ENCODE results near the gene MYO9B.
"Not testable (repeated sequence)": the region's sequence is repeated elsewhere in the genome, so short reads cannot be mapped to it uniquely, and the experiment has no call there.

MYO9B gene

DNA sequence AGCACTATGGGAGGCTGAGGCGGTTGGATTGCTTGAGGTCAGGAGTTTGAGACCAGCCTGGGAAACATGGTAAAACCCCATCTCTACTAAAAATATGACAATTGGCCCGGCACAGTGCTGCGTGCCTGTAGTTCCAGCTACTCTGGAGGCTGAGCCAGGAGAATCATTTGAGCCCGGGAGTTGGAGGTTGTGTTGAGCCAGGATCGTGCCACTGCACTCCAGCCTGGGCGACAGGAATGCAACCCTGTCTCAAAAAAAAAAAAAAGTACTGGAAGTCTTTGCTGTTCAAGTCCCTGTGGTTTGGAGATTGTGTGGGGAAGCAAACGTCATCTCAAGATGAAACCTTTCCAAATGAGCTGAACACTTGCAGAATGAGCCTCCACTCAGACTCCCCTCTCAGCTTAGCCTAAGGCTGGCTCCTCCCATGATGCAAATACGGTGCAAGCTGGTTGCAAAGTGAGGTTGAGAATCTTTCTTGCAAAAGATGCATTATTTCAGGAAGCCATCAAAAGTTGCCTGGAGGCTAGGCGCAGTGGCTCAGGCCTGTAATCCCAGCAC lies 46.2 kb downstream of the MYO9B start:
- DNase-seq: no peak

DNA sequence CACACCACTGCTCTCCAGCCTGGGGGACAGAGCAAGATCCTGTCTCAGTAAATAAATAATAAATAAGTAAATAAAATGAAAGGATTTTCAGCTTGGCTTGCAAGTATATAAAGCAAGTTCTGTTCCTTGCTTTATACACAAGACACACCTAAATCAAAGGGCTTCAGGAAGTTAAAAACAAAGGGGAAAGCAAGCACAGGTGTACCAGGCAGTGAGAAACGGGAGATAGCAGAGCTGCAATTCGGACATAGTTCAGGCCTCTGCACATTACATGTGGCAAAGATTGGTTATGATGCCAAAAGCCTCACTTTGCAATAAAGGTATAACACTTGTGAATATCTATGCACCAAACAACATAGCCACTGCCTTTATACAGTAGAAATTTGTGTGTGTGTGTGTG lies 47.5 kb downstream of the MYO9B start:
- DNase-seq: no peak

DNA sequence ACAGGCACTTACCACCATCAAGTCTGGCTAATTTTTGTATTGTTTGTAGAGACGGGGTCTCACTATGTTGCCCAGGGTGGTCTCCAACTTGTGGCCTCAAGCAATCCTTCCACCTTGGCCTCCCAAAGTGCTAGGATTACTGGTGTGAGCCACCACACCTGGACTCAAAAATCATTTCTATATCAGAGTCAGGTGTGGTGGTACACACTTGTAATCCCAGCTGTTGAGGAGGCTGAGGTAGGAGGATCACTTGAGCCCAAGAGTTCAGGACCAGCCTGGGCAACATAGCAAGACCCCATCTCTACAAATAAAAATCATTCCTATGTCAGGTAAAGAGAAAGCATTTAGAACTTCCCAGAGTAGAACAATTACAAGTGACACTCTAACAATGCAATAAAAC lies 48.4 kb downstream of the MYO9B start:
- no peak for DNase-seq

DNA sequence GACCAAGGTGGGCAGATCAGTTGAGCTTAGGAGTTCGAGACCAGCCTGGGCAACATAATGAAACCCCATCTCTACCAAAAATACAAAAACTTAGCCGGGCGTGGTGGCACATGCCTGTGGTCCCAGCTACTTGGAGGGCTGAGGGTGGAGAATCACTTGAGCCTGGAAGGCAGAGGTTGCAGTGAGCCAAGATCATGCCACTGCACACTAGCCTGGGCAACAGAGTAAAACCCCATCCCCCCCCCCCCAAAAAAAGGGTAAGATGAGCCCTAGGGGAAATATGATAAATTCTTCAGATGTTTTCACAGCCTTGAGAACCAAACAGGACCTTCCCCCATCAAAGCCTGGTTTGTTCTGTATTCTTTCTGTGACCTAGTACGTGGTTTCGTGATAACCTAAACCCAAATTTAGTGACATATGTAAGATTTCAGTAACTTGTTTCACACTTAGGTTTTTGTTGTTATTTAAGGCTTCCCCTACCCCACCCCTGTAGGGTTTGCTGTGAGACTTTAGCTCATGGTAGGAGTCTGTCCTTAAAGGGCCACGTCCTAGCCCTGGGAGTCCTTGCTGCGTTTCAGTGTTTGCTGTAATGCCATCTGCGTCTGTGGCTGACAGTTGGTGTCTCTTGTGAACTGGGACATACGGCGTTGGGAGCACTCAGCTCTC lies 49.6 kb downstream of the MYO9B start:
- no peak for DNase-seq

DNA sequence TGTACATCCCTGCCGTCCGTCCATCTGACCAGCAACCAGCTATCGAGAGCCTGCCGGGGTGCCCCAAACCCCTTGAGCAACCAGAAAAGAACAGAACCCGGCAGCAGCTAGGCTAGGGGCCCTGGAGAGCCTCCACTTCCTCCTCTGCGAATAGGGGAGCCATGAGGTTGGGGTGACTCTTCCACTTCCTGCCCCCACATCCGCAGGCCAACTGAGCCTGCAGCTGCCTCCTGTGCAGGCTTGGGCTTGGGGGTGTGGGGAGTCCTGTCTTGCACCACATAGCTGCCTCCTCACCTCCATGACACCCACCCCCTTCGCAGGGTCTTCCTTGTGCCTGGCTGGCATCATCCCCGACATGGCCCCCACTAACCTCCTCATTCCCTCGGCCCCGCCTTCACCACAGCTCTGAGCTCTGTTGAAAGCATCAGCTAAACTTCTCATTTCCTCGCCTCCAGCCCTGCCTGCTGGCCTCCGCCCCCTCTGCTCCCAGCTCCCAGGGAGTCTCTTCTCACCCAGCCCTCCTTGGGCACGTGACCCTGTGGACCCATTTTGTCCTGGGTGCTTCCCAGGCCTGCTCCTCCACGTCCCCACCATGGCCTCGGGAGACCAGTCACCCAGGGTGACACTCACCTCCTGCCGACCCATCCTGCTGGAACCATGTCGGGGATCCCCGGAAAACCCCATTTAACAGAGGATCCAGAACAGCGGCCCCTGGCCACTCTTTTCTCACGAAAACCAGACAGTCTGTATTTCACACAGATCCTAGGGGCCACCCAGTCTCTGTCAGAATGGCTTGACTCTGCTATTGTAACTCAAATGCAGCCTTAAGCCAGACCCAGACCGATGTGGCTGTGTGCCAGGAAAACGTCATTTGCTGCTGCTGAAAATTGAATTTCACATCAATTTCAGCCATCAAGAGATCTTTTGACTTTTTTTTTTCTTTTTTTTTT lies 50.4 kb downstream of the MYO9B start:
- DNase-seq: no peak

DNA sequence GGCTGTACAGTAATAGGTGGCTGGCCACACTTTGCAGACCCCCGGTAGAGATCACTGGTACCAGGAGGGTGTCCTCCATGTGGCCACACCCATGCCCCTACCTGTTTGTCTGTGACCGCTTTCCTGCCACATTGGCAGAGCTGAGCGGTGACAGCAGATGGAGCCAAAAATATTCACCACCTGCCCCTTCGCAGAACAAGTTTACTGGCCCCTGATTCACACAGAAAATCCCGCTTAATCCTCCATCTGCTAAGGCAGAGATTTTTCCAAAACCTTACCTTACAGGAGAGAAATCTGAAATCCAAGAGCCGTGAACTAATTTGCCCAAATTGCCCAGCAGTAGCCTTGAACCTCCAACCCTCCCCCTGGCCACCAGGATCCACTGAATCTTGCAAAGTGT lies 52.1 kb downstream of the MYO9B start:
- DNase-seq: no peak

DNA sequence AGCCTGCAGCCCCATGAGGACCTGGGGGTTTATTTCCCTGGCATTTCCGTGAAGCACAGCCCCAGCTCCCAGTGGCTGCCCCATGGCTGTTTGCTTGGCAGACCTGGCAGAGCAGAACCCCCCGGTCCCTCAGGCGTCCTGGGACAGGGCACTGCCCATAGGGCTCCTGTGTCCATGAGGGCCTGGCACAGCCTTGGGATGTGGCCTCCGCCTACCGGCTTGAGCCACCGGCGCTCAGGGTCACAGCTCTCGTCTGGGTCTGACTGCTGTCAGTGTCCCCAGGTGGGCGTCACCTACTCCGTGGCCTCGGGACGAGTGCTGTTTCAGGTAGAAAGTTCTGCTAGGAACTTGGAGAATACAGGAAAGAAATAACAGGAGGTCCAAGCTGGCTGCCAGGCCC lies 52.8 kb downstream of the MYO9B start:
- DNase-seq: no peak

DNA sequence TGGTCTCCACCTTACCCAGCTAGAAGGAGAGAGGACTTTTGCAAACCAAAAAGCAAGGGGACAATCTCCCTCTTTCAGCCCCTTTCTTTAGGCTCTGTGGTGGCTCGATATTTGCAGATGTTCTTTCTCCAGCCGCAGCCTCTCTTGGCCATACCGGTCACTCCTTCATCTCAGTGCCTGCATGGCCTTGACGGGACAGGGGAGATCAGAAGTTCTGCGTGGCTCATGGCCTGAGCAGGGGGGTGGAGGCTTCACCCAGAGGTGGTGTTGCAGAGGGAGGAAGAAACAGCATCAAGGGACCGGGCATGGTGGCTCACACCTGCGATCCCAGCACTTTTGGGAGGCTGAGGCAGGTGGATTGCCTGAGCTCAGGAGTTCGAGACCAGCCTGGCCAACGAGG lies 53.2 kb downstream of the MYO9B start:
- no peak for DNase-seq

DNA sequence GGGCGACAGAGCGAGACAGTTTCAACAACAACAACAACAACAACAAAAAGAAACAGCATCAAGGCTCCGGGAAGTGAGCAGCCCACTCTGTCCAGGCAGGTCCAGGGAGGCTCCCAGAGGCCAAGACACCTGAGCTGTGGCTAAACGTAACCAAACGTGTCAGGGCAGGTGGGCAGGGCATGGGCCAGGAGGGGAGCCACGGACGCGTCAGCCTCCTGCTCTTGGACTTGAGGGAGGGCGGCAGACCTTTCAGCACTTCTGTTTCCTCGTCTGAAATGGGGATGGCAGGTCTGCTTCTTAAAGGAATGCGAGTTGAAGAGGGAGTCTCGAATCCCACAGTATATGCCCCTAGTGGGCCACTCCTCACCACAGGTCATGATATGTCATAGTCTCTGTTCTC lies 53.8 kb downstream of the MYO9B start:
- no peak for DNase-seq

DNA sequence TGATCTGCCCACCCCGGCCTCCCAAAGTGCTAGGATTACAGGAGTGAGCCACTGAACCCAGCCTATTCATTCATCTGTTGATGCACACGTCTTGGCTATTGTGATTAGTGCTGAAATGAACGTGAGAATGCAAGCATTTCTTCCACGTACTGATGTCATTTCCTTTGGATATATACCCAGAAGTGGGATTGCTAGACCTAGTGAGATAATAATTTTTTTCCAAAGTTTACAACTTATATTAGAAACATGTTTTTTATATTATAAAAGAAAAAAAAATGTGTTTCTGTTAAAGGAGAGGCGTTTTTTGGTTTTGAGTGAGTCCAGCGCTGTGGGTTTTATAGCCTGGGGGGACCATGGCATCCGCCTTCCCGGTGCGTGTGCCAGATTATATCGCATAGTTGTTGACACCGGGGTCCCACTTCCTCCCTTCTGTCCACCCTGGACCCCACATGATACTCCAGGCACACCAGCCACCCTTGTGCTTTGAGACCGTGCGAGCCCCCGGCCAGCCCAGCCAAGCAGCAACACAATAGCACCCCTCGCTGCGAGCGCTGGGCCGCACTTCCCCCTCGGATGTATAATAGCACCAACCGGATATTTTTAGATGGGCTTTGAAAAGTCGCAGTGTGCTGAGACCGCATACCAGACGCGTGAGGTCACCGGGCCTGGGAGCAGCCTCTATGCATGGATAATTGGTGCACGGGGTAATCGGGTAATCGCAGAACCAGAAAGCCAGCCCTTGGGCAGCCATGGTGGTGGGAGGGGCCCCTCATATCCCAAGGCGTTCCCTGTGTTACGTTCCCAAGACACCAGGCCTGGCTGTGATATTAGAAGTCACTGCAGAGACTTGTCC lies 59.6 kb downstream of the MYO9B start:
- no peak for DNase-seq

DNA sequence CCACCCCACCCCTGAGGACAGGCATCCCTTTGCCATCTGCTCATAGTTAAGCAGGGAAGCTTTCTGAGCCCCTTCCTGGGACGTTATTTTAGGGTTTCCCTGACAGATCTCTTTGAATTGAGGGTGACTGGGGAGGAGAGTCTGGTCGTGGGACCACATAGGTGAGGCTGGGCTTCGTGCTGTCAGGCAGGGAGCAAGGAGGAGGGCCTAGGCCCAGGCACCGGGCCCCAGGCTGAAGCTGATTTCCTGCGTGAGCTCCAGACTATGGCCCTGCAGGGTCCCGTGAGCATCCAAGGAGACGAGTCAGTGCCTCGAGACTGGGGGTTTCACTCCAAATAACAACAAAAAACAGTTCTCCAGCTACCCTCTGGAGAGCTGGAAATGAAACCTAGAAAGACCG lies 60.4 kb downstream of the MYO9B start:
- DNase-seq: no peak

DNA sequence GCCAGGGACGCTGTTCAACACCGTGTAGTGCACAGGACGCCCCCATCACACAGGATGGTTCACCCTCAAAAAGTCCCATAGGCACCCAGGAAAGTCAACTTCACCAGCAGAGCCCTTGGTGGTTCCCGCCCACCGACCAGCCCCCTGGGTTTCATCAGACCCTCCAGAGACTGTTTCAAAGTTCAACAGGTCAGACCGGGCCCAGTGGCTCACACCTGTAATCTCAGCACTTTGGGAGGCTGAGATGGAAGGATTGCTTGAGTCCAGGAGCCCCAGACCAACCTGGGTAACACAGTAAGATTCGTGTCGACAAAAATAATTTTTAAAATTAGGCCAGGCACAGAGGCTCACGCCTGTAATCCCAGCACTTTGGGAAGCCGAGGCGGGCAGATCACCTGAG lies 61.0 kb downstream of the MYO9B start:
- no peak for DNase-seq

DNA sequence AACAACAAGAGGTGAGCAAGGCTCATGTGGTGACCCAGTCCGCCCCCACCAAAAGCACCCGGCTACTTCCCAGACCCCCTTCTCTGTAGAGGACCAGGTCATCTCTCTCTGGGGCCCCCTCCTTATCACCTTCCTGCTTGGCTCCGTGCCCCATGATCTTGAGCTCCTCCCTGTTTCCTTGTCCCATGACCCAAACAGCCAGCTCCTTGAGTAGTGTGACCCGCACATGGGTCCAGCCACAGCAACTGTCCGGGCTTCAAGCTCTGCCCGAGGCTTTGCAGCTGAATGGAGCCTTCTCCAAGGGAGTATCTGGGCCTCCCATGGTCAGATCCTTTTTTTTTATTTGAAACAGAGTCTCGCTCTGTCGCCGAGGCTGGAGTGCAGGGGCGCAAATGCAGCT lies 61.8 kb downstream of the MYO9B start:
- no peak for DNase-seq

DNA sequence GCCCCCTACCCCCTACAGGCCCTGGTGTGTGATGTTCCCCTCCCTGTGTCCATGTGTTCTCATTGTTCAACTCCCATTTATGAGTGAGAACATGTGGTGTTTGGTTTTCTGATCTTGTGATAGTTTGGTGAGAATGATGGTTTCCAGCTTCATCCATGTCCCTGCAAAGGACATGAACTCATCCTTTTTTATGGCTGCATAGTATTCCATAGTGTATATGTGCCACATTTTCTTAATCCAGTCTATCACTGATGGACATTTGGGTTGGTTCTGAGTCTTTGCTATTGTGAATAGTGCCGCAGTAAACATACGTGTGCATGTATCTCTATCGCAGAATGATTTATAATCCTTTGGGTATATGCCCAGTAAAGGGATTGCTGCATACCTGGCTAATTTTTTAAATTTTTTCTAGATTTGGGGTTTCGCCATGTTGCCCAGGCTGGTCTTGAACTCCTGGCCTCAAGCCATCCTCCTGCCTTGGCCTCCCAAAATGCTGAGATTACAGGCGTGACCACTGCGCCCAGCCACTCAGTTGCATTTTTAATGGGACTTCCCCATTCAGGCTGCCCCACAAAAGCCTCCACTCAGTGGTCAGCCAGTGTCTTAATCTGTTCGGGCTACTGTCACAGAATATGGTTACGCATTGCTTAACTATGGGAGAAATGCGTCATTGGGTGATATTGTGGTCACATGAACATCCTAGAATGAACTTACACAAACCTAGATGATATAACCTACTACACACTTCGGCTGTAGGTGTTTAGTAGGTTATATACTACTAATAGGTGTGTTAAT lies 62.7 kb downstream of the MYO9B start:
- not testable (repeated sequence) for DNase-seq

DNA sequence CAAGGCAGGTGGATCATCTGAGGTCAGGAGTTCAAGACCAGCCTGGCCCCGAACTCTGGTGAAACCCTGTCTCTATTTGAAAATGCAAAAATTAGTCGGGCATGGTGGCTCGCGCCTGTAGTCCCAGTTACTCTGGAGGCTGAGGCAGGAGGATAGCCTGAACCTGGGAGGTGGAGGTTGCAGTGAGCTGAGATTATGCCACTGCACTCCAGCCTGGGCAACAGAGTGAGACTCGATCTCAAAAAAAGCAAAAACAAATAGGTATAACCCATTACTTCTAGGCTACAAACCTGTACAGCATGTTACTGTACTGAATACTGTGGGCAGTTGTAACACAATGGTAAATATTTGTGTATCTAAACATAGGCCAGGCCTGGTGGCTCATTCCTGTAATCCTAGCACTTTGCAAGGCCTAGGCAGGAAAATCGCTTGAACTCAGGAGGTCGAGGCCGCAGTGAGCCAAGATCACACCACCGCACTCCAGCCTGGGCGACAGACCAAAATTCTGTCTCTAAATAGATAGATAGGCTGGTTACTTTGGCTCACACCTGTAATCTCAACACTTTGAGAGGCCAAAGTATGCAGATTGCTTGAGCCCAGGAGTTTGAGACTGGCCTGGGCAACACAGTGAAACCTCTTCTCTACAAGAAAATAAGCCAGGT lies 63.5 kb downstream of the MYO9B start:
- DNase-seq: no peak

DNA sequence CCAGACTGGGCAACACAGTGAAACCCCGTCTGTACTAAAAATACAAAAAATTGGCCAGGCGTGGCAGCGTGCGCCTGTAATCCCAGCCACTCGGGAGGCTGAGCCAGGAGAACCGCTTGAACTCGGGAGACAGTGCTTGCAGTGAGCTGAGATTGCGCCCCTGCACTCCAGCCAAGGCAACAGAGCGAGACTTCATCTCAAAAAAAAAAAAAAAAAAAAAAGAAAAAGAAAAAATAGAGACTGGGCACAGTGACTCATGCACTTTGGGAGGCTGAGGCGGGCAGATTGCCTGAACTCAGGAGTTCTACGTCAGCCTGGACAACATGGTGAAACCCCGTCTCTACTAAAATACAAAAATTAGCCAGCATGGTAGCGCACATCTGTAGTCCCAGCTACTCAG lies 69.2 kb downstream of the MYO9B start:
- not testable (repeated sequence) for DNase-seq

DNA sequence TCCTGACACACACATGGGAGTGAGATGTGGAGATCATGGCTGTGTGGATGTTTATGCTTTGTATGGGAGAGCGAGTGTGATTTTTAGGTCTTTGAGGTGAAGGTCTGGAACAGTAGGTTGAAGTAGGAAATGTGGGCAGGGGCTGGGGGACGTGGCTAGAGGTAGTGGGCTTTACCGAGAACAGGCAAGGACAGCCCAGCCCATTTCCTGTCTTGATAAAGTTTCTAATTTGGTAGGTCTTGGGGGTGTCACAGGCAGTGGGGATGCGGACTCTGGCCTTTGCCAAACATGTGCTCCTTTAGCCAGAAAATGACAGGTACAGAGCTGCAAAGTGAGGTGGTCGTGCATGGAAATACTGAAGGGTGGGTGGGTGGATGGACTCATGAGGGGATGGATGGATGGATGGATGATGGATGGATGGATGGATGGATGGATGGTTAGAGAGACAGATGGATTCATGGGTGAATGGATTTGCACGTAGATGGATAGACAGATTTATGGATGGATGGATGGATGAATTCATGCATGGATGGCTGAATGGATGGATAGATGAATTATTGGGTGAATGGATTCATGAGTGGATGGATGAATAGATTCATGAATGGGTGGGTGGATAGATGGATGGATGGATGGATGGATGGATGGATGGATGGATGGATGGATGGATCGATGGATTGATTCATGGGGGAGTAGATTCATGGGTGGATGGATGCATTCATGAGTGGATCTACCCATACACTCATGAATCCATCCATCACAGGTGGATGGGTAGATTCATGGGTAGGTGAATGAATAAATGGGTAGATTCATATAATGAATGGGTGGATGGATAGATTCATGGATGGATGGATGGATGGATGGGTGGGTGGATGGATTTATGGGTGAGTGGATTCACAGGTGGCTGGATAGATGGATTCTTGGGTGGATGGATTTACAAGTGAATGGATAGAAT lies 70.2 kb downstream of the MYO9B start:
- DNase-seq: no peak

DNA sequence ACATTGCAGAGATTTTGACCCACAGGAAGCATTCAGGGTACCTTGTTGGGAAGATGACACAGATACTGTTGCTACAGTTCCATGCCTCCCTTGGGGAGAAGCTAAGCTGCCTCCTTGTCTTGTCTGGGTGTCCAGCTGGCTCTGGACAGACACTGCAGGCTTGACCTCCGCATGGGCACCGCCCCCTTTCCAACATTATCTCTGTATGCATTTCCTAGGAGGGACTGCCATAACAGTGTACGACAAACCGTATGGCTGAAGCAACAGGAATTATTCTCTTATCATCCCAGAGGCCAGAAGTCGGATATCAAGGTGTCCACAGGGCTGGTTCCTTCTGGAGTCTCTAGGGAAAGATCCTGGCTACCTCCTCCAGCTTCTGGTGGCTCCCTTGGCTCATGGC lies 72.6 kb downstream of the MYO9B start:
- DNase-seq: no peak

DNA sequence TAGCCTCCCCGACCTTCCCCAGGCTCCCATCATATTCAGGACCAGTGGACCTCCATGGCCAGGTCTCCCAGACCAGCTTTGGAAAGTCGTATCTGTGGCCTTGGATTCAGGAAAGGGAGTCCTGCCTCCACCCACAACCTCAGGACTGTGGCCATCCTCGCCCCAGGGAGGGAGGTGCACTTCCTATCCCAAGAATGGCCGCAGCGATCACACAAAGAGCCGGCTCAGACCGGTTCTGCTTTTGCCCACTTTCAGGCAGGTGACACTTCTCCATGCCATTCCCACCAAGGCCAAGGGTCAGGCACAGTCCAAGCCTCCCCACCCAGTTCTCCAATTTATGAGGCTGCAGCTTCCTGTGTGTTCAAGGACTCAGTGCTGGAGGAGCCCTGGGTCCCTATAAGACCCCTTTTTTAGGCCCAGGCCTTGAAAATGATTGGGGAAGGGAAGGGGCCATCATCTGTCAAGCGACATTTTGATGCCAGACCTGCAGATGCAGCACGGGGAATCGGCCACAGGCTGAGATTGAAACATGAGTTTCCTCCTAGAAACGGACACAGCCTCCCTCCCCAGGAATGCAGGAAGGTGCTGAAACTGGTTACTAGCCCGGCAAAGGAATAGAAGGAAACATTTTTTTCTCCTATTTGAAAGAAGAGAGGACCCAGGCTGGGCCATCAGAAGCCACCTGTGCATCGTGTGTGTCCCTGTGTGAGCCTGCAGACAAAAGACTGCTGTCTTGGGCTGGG lies 74.0 kb downstream of the MYO9B start:
- no peak for DNase-seq

DNA sequence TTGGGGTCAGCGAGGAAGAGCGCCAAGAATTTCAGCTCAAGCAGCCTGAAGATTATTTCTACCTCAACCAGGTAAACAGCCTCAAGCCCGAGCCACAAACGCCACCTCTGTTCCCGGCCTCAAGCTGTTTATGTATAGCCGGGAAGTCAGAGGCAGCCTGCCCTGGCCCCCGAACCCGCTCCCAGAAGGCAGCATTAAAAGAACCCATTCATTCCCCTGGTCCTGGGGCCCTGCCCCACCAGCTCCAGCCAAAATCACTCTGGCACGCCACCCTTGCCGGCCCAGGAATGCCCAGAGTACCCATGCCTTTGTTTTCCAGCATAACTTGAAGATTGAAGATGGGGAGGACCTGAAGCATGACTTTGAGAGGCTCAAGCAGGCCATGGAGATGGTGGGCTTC lies 78.4 kb downstream of the MYO9B start:
- DNase-seq: no peak

Data from DMS79 treated with DMSO at 0.1 percent for 48 hours (cell line).